H9 (cell line): ENCODE results near the gene ATL1. TPM values are rescaled to one million over a fixed set of nuclear protein-coding genes. Genes with fewer than 3 reads are reported as not detected.

Experiments used
- DNase-seq: peaks from one replicate; pipeline ENCODE4 v3.0.0-alpha.2; 2017
- H2AFZ ChIP-seq: one replicate; pipeline ENCODE4 v1.6.1; 2013; ENCODE audit warnings: mild to moderate bottlenecking, low read length, control low read depth, moderate library complexity
- H2AK5ac ChIP-seq: 2 replicates; pipeline ENCODE4 v1.6.1; 2013; ENCODE audit warnings: low read length, control low read depth, mixed read lengths; ENCODE audit not compliant: insufficient read length
- H2BK120ac ChIP-seq: one replicate; pipeline ENCODE4 v1.6.1; 2013; ENCODE audit warnings: low read depth, mild to moderate bottlenecking, low read length, control low read depth, inconsistent platforms; ENCODE audit not compliant: poor library complexity, severe bottlenecking
- H2BK12ac ChIP-seq: 2 replicates; pipeline ENCODE4 v1.6.1; 2013; ENCODE audit warnings: low read length, control low read depth, mixed read lengths, low read depth; ENCODE audit not compliant: insufficient read length
- H2BK15ac ChIP-seq: 2 replicates; pipeline ENCODE4 v1.6.1; 2013; ENCODE audit warnings: low read depth, low read length, control low read depth
- H2BK20ac ChIP-seq: one replicate; pipeline ENCODE4 v1.6.1; 2013; ENCODE audit warnings: low read depth, mild to moderate bottlenecking, low read length, control low read depth, inconsistent platforms; ENCODE audit not compliant: poor library complexity, severe bottlenecking
- H2BK5ac ChIP-seq: 2 replicates; pipeline ENCODE4 v1.6.1; 2013; ENCODE audit warnings: low read length, control low read depth, mixed read lengths; ENCODE audit not compliant: insufficient read length
- H3K14ac ChIP-seq: 2 replicates; pipeline ENCODE4 v1.6.1; 2013; ENCODE audit warnings: low read length, control low read depth; ENCODE audit not compliant: insufficient read depth
- H3K18ac ChIP-seq: 2 replicates; pipeline ENCODE4 v1.6.1; 2013; ENCODE audit warnings: low read depth, mild to moderate bottlenecking, mixed read lengths, low read length, control low read depth; ENCODE audit not compliant: insufficient read length
- H3K23ac ChIP-seq: 2 replicates; pipeline ENCODE4 v1.6.1; 2013; ENCODE audit warnings: low read length, control low read depth, mixed read lengths, low read depth; ENCODE audit not compliant: insufficient read length
- H3K23me2 ChIP-seq: 2 replicates; pipeline ENCODE4 v1.6.1; 2013; ENCODE audit warnings: low read depth, mild to moderate bottlenecking, mixed read lengths, low read length, control low read depth; ENCODE audit not compliant: insufficient read length, poor library complexity, severe bottlenecking
- H3K27ac ChIP-seq: 2 replicates; pipeline ENCODE4 v1.5.1; 2013; ENCODE audit warnings: low read length, control low read depth, mixed read lengths, low read depth; ENCODE audit not compliant: insufficient read length
- H3K27me3 ChIP-seq: 2 replicates; pipeline ENCODE4 v1.6.1; 2013; ENCODE audit warnings: low read length, control low read depth, inconsistent platforms; ENCODE audit not compliant: insufficient read depth
- H3K4ac ChIP-seq: 2 replicates; pipeline ENCODE4 v1.6.1; 2013; ENCODE audit warnings: low read depth, mild to moderate bottlenecking, control low read depth, inconsistent platforms, low read length, moderate library complexity
- H3K4me1 ChIP-seq: 2 replicates; pipeline ENCODE4 v1.6.1; 2013; ENCODE audit warnings: low read length, control low read depth, inconsistent platforms; ENCODE audit not compliant: insufficient read depth
- H3K4me2 ChIP-seq: 2 replicates; pipeline ENCODE4 v1.6.1; 2013; ENCODE audit warnings: low read length, control low read depth, mixed read lengths; ENCODE audit not compliant: insufficient read length, insufficient read depth
- H3K56ac ChIP-seq: 2 replicates; pipeline ENCODE4 v1.6.1; 2013; ENCODE audit warnings: low read depth, mild to moderate bottlenecking, mixed read lengths, low read length, control low read depth; ENCODE audit not compliant: insufficient read length
- H3K79me1 ChIP-seq: 2 replicates; pipeline ENCODE4 v1.6.1; 2013; ENCODE audit warnings: low read depth, mild to moderate bottlenecking, moderate library complexity, low read length, control low read depth, inconsistent platforms; ENCODE audit not compliant: insufficient read depth, poor library complexity, severe bottlenecking
- H3K79me2 ChIP-seq: 2 replicates; pipeline ENCODE4 v1.6.1; 2013; ENCODE audit warnings: low read length, control low read depth, inconsistent platforms; ENCODE audit not compliant: insufficient read depth
- H3K9ac ChIP-seq: 2 replicates; pipeline ENCODE4 v1.6.1; 2013; ENCODE audit warnings: low read length, control low read depth, mixed read lengths; ENCODE audit not compliant: insufficient read length; ENCODE audit errors: extremely low read depth
- H3K9me3 ChIP-seq: one replicate; pipeline ENCODE4 v1.6.1; 2013; ENCODE audit warnings: low read depth, low read length, inconsistent platforms; ENCODE audit not compliant: control insufficient read depth
- H3T11ph ChIP-seq: one replicate; pipeline ENCODE4 v1.6.1; 2013; ENCODE audit warnings: mild to moderate bottlenecking, low read length, control low read depth, inconsistent platforms
- H4K20me1 ChIP-seq: one replicate; pipeline ENCODE4 v1.6.1; 2013; ENCODE audit not compliant: control insufficient read depth, insufficient read length, insufficient read depth
- H4K5ac ChIP-seq: 2 replicates; pipeline ENCODE4 v1.6.1; 2013; ENCODE audit warnings: low read depth, mild to moderate bottlenecking, mixed read lengths, low read length, control low read depth; ENCODE audit not compliant: insufficient read length
- H4K8ac ChIP-seq: replicated peaks from 2 replicates; pipeline ENCODE4 v1.6.1; 2013; ENCODE audit warnings: low read length, control low read depth, mixed read lengths, low read depth; ENCODE audit not compliant: insufficient read length
- H4K91ac ChIP-seq: 2 replicates; pipeline ENCODE4 v1.6.1; 2013; ENCODE audit warnings: low read depth, mild to moderate bottlenecking, moderate library complexity, mixed read lengths, low read length, control low read depth; ENCODE audit not compliant: insufficient read length
- H3K27ac Mint-ChIP-seq, 3 experiments: 2 replicates in 2 of 3; 3 replicates in 1 of 3; pipeline ENCODE4 v1.8.0; 2020 to 2021; ENCODE audit warnings: mixed read lengths in 3 of 3, mild to moderate bottlenecking in 1 of 3, moderate library complexity in 1 of 3
- H3K27me3 Mint-ChIP-seq: 2 replicates; pipeline ENCODE4 v1.8.0; 2021; ENCODE audit warnings: low read depth, mild to moderate bottlenecking, moderate library complexity, mixed read lengths
- H3K36me3 Mint-ChIP-seq, 3 experiments: 2 replicates in 2 of 3; 3 replicates in 1 of 3; pipeline ENCODE4 v1.8.0; 2020 to 2021; ENCODE audit warnings: low read depth in 3 of 3, mixed read lengths in 3 of 3; ENCODE audit not compliant: insufficient read depth in 1 of 3
- H3K4me1 Mint-ChIP-seq, 2 experiments: 2 replicates each; pipeline ENCODE4 v1.8.0; 2020; ENCODE audit warnings: mixed read lengths in 2 of 2
- H3K4me3 Mint-ChIP-seq, 2 experiments: 2 replicates in 1 of 2; 3 replicates in 1 of 2; pipeline ENCODE4 v1.8.0; 2020 to 2021; ENCODE audit warnings: mild to moderate bottlenecking in 2 of 2, mixed read lengths in 2 of 2, moderate library complexity in 1 of 2
- H3K9me3 Mint-ChIP-seq, 2 experiments: 2 replicates in 1 of 2; 3 replicates in 1 of 2; pipeline ENCODE4 v1.8.0; 2020; ENCODE audit warnings: mild to moderate bottlenecking in 2 of 2, mixed read lengths in 2 of 2, moderate library complexity in 1 of 2
- CTCF ChIP-seq: fragments of 200-600 bp; sonication (generic); conservative IDR thresholded peaks from 3 replicates; pipeline ENCODE4 v1.8.0; 2021; ENCODE audit warnings: antibody characterized with exemption, mild to moderate bottlenecking
- WGBS: extraction: QIAGEN DNeasy Blood & Tissue Kit; methylation state at CpG from one replicate; pipeline ENCODE4 v1.1.7; 2013; ENCODE audit warnings: missing lambda C conversion rate, low lambda C conversion rate, mixed read lengths; ENCODE audit not compliant: insufficient read length; ENCODE audit errors: extremely low coverage; 5-methylcytosine and 5-hydroxymethylcytosine counted together
- total RNA-seq: library from RNA; stranded (reverse); gene quantifications from 2 replicates; pipeline ENCODE4 v1.2.1, GENCODE V29; 2021

ATL1 gene
- total RNA-seq, 1 experiment from 2014 or later = 3.0 TPM

GRCh38 chr14:50612806-50613205 is 52.9 kb downstream of the ATL1 start:
- Histone ChIP-seq H3K9me3 (no peaks in the 10 kb centered on the region), H3K23me2 (no peaks in the 10 kb centered on the region), H2AFZ (no peak overlapping the region), H3K18ac (no peak overlapping the region), H3K79me1 (no peaks in the 10 kb centered on the region), H3K23ac (no peak overlapping the region), H3K4ac (no peak overlapping the region), H3K56ac (no peak overlapping the region), H4K91ac (no peak overlapping the region), H3K4me1 (no peaks in the 10 kb centered on the region), H2BK20ac (no peak overlapping the region), H3K14ac (no peak overlapping the region), H2BK12ac (no peak overlapping the region), H3K27ac (no peak overlapping the region), H3K4me2 (no peak overlapping the region), H3K27me3 (no peaks in the 10 kb centered on the region), H3T11ph (no peak overlapping the region), H2AK5ac (no peak overlapping the region), H2BK5ac (no peak overlapping the region), H2BK15ac (no peak overlapping the region), H4K8ac (no peak overlapping the region), H4K5ac (no peak overlapping the region), H4K20me1 (no peaks in the 10 kb centered on the region), H2BK120ac (no peak overlapping the region), H3K9ac (no peak overlapping the region), H3K79me2 (no peaks in the 10 kb centered on the region)
- no peak overlapping the region for H3K4me3 Mint-ChIP-seq
- H3K4me1 Mint-ChIP-seq = no peaks in the 10 kb centered on the region
- no peak for TF ChIP-seq CTCF
- H3K36me3 Mint-ChIP-seq = no peaks in the 10 kb centered on the region
- DNase-seq = no peak
- H3K27ac Mint-ChIP-seq = no peak overlapping the region
- no peaks in the 10 kb centered on the region for H3K9me3 Mint-ChIP-seq
- WGBS = no CpG with 5 or more reads among the region's 3 CpGs
- no peaks in the 10 kb centered on the region for H3K27me3 Mint-ChIP-seq
